Mucosa of stomach (tissue), 1 donor: ENCODE measurements around the gene OSBPL5.

ENCODE experiments used
- H3K27me3 ChIP-seq: one replicate; pipeline ENCODE4 v1.7.0; 2013; ENCODE audit warnings: mild to moderate bottlenecking, low read length; ENCODE audit not compliant: control insufficient read depth, insufficient read depth
- H3K36me3 ChIP-seq: one replicate; pipeline ENCODE4 v1.7.0; 2013; ENCODE audit warnings: low read length; ENCODE audit not compliant: control insufficient read depth, insufficient read depth
- H3K4me1 ChIP-seq: one replicate; pipeline ENCODE4 v1.7.0; 2013; ENCODE audit warnings: mild to moderate bottlenecking, low read length; ENCODE audit not compliant: control insufficient read depth, insufficient read depth
- H3K4me3 ChIP-seq: one replicate; pipeline ENCODE4 v1.7.0; 2013; ENCODE audit warnings: low read length
- H3K9ac ChIP-seq: one replicate; pipeline ENCODE4 v1.7.0; 2013; ENCODE audit warnings: mild to moderate bottlenecking, low read length, moderate library complexity
- H3K9me3 ChIP-seq: one replicate; pipeline ENCODE4 v1.7.0; 2013; ENCODE audit warnings: mild to moderate bottlenecking, low read length, moderate library complexity; ENCODE audit not compliant: control insufficient read depth
- donor health status: Pancreatic carcinoma.

OSBPL5 gene

DNA sequence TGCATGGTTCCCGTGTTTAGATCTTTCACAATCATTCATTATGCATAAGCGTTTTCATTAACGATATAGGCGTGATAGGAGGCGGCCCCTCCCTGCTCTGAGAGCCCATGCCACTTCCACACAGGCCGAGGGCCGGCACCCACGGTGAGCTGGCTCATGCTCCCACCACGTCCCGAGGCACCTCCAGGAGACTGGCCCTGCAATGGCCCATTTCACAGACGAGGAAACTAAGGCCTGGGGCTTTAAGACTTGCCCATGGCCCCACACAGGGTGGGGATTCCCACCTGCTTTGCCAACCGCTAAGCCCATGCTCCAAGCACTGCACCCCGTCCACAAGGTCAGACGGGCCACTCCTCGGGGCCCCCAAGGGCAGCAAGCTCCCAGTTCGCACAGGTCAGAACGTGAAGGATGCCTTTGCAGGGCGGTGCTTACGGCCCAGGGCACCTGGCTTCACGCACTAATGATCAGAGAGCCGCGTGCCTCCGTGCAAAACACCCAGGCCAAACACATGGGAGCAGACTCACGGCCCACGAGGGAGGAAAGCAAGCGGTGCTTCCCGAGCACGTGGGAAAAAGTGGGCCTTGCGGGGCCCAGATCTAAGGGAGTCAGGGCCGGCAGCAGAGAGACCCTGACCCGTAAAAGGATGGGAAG, 8.3 kb downstream of the OSBPL5 start:
- Histone ChIP-seq H3K4me1 (peaks cover 39% of the 10 kb centered on the region), H3K36me3 (no peaks in the 10 kb centered on the region)

DNA sequence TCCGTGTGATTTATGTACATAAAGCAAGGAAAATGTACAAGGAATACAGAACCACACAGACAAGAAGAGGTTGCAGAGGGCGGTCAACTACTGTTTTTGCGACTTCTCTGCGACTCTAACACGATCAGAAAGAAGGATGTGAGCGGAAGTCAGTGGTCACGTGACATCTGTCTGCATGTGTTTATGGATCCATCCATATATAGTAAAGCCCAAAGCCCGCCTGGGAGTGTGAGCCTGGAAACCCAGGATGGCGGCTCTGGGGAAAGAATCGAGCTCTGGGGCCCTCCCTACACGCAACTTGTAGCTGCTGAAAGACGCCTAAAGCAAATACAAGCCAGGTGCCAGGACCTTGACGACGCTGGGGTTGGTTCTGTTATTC, 8.8 kb downstream of the OSBPL5 start:
- Histone ChIP-seq H3K4me3 (no peak overlapping the region), H3K27me3 (no peaks in the 10 kb centered on the region), H3K9me3 (no peaks in the 10 kb centered on the region), H3K4me1 (peaks cover 34% of the 10 kb centered on the region), H3K9ac (no peak overlapping the region), H3K36me3 (no peaks in the 10 kb centered on the region)

More for the DNA sequence above, 8.3 kb downstream of the OSBPL5 start:
- Histone ChIP-seq H3K4me3 (no peak overlapping the region), H3K9me3 (no peaks in the 10 kb centered on the region), H3K27me3 (no peaks in the 10 kb centered on the region), H3K9ac (no peak overlapping the region)

DNA sequence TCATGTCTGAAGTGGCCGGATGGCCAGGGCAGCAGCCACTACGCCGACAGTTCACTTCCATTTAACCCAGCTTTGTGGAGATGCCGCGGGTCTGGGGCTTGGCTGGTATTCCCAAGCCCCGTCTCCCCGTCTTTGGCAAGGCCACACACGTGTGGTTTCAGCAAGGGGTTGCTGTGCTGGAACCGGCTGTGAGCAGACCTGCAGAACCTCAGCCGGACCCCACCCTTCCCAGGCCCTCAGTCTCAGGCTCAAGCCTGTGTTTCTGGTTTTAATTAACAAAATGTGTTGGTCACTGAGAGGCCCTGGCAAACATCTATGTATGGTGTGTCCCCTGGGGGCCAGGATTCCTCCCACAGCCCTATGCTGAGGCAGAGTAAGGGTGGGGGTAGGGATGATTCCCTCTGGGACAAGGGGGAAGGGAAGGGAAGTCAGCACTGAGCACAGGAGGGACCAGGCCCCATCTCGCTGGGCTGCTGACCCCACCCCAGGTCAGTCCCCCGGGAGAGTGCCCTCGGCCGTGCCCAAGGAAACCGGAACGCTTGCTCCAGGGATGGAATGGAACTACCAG, 9.3 kb downstream of the OSBPL5 start:
- H3K4me3 ChIP-seq, result no peak overlapping the region
- no peaks in the 10 kb centered on the region for H3K36me3 ChIP-seq
- H3K4me1 ChIP-seq, result peaks cover 29% of the 10 kb centered on the region
- no peaks in the 10 kb centered on the region for H3K27me3 ChIP-seq
- no peaks in the 10 kb centered on the region for H3K9me3 ChIP-seq
- peak overlapping the region; percentile 22 for H3K9ac ChIP-seq

DNA sequence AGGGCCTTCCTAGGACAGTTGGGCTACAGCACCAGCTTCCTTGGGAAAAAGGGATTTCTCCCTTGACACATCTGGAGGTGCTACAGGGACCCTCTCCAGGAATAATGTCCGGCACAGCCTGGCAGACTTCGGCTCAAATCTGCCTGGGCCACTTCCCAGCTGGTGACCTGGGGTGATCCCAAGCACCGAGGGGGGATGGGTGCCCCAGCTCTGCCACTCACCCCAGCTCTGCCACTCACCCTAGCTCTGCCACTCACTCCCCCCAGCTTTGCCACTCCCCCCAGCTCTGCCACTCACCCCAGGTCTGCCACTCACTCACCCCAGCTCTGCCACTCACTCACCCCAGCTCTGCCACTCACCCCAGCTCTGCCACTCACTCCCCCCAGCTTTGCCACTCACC, 9.9 kb downstream of the OSBPL5 start:
- H3K27me3 ChIP-seq, result no peaks in the 10 kb centered on the region
- H3K36me3 ChIP-seq, result no peaks in the 10 kb centered on the region
- peaks cover 27% of the 10 kb centered on the region for H3K4me1 ChIP-seq
- no peaks in the 10 kb centered on the region for H3K9me3 ChIP-seq
- no peak overlapping the region for H3K9ac ChIP-seq
- H3K4me3 ChIP-seq, result no peak overlapping the region

DNA sequence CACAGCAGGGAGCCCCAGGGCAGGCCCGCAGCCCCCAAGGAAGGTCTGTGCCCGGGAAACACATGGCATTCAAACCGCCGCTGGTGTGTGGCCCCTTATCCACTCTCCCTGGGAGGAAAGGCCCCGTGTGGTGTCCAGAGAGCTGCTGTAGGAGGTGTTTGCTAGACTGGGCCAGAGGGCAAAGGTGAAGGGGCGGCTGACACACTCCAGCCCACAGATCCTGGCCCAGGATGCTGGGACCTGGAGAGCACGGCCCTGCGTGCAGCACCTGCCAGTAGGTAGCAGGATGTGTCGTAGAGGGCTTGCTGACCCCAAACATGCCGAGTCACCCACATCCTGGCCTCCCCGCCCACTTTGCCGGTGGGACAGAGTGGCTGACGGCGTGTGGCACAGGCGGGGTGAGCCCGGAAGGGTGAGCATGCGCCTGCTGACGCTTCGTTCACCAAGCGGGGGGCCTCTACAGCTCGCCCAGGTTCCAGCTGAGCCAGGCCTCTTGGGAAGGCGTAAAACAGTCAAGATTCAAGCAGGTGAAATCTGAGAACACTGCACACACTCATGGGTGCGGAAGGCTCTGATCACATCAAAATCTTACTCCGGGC, 11.0 kb downstream of the OSBPL5 start:
- no peak overlapping the region for H3K4me3 ChIP-seq
- no peaks in the 10 kb centered on the region for H3K27me3 ChIP-seq
- H3K4me1 ChIP-seq, result peaks cover 17% of the 10 kb centered on the region
- H3K9ac ChIP-seq, result no peak overlapping the region
- H3K9me3 ChIP-seq, result no peaks in the 10 kb centered on the region
- H3K36me3 ChIP-seq, result no peaks in the 10 kb centered on the region

DNA sequence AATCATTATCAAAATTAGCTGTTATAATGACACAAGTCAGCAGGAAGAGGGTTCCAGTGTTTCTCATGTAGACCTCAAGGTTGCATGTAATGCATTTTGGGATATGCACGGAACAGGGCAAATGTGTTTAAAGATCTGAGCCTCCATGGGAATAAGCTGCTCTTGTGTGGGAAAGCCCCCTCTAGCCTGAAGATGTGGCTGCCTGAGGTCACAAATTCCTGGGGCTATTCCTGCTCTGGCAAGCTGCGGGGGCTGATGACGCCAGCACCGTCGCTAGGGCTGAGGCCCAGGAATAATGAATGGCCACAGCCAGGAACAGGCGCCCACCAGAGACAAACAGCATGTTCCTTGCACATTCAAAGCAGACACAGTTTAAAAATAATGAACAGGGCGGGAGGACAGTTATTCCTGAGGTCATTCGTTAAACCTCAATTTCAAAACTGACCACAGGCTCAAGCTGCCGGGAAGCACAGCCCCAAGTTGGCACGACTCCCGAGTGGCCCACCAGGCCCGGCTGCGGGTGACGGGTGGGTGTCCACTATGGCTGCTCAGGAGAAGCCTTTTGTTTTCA, 11.7 kb downstream of the OSBPL5 start:
- Histone ChIP-seq H3K4me3 (no peak overlapping the region), H3K9me3 (no peaks in the 10 kb centered on the region), H3K4me1 (peaks cover 23% of the 10 kb centered on the region), H3K36me3 (no peaks in the 10 kb centered on the region), H3K9ac (no peak overlapping the region), H3K27me3 (no peaks in the 10 kb centered on the region)

DNA sequence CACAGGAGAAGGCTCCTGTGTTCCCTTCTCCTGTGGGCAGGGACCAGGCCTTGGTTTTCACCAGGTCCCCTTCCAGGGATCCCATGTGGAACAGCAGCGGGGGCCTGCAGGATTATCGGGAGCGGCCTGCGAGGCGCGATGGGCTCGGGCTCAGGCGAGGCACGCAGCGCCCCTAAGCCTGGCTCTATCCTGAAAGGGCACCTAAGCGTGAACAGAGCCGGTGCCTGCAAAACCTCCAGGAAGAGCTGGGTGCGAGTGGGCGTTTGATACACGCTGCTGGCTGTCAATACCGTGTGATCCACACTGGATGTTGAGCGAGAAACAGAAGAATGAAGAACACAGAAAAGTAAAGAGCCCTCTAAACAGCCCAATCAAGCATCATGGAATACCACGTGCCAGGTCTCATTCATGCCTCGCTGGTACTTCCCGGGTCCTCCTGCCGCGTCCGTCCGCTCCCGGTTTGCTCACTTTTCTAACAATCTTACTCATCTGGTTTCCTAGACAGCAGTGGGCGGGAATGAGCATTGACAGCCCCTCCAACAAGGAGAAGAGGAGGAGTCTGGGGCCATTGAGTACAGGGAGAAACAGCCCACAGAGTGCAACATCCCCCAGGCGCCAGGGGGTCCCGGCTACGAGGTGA, 12.5 kb downstream of the OSBPL5 start:
- peaks cover 27% of the 10 kb centered on the region for H3K4me1 ChIP-seq
- H3K4me3 ChIP-seq, result no peak overlapping the region
- no peaks in the 10 kb centered on the region for H3K27me3 ChIP-seq
- no peak overlapping the region for H3K9ac ChIP-seq
- H3K9me3 ChIP-seq, result no peaks in the 10 kb centered on the region
- no peaks in the 10 kb centered on the region for H3K36me3 ChIP-seq

DNA sequence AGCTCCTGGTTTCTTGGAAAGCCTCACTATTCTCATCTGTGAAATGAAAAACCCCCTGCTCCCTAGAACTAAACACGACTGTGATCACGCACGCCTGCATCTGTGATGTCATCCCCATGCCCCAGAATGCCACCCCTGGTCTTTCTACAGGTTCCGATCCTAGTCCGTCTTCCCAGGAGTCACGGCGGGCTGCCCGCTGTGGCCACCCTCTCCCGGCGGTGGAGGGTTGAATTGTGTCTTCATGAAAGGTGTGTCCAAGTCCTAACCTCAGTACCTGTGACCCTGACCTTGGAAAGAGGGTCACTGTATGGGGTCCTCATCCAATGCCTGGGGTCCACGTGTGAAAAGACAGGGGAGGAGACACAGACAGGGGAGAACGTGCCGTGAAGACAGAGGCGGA, 14.4 kb downstream of the OSBPL5 start:
- peaks cover 27% of the 10 kb centered on the region for H3K4me1 ChIP-seq
- H3K4me3 ChIP-seq, result no peak overlapping the region
- no peak overlapping the region for H3K9ac ChIP-seq
- no peaks in the 10 kb centered on the region for H3K9me3 ChIP-seq
- no peaks in the 10 kb centered on the region for H3K27me3 ChIP-seq
- no peaks in the 10 kb centered on the region for H3K36me3 ChIP-seq

DNA sequence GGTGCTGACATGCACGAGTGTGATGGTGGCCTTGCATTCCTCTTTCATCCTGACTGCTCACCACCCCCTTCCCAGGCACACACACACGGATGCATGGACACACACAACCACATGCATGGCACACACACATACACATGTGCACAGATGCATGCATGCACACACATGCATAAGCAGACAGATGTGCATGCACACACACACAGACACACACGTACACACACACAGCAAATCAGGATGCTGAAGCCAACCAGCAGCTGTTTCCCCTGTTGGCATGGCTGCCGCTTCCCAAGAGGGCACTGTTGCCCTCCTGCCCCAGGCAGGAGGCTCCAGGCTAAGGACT, 15.3 kb downstream of the OSBPL5 start:
- H3K36me3 ChIP-seq, result no peaks in the 10 kb centered on the region
- H3K9me3 ChIP-seq, result no peaks in the 10 kb centered on the region
- no peaks in the 10 kb centered on the region for H3K27me3 ChIP-seq
- H3K4me3 ChIP-seq, result no peak overlapping the region
- peaks cover 24% of the 10 kb centered on the region for H3K4me1 ChIP-seq
- H3K9ac ChIP-seq, result no peak overlapping the region

DNA sequence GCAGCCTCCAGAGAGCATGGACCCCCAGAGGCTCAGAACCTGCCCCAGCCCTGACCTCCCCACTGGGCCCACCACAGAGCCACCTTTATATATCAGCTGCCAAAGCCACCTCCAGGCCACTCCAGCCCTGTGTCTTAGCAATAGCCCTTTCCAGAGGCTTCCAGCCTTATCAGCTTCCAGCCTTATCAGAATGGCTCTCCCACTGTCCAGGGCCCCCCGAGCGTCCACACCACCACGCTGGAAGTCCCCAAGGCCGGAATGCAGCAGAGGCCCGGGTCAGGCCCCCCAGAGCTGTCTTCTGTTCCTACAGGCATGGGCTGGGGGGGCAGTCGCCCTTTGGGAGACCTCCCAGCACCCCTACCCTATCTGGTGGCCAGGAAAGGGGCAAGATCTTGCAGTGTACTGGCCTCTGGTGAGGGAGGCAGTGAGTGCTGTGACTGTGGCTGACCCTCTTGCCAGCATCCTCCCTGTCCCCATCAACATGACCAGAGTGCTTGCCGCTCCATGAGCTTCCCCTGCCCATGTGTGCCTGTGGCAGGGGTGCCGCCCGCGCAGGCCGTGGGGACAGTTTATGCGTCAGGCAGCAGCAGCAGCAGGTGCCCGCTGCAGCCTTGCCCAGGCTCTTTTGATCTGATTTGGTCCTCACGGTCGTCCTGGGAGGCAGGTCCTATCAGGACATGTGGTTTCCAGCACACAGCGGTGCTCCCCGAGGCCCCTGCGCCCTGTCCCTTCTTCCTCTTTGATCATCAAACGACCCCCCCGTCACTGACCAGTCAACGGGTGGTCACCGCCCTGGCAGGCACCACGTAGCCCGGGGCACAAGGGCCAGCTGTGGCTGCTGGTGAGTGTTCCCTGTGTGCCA, 15.9 kb downstream of the OSBPL5 start:
- H3K9me3 ChIP-seq, result no peaks in the 10 kb centered on the region
- H3K9ac ChIP-seq, result no peak overlapping the region
- no peaks in the 10 kb centered on the region for H3K27me3 ChIP-seq
- no peaks in the 10 kb centered on the region for H3K36me3 ChIP-seq
- H3K4me1 ChIP-seq, result peaks cover 22% of the 10 kb centered on the region
- no peak overlapping the region for H3K4me3 ChIP-seq

DNA sequence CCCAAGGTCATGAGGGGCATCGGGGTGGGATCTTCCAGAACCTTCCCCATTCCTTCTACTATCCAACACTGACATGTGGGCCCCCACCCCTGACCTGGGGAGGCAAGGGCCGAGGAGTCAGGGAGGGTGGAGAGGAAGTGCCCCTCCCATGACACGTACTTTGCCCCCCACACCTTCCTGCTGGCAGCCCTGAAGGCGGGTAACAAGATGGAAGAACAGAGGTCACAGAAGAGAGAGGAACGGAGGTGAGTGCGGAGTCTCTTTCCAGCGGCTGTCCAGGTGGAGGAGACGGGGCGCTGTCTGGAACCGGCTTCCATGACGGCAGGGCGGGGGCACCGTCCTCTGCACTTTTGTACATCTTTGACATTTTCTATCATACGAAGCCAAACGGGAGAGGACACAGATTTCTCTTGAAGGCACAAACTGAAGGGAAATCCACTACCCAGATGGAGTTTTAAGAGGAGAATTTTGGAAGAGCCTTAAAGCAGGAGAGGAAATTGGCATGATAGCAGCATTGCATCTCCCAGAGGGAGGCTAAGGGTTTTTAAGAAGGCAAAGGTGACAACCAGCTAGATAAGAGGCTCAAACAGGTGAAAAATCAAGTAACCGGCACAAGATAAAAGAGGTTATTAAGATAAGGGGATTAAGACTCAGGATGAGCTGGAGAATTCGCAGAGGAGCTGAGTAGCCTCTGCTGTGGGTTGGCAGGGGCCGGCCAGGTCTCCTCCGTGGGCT, 16.7 kb downstream of the OSBPL5 start:
- Histone ChIP-seq H3K4me3 (no peak overlapping the region), H3K9ac (no peak overlapping the region), H3K4me1 (peaks cover 18% of the 10 kb centered on the region)

More for the DNA sequence above, 16.7 kb downstream of the OSBPL5 start:
- Histone ChIP-seq H3K36me3 (no peaks in the 10 kb centered on the region), H3K9me3 (no peaks in the 10 kb centered on the region), H3K27me3 (no peaks in the 10 kb centered on the region)
